Measurements from ENCODE around the gene PEPD.

Gene PEPD

DNA sequence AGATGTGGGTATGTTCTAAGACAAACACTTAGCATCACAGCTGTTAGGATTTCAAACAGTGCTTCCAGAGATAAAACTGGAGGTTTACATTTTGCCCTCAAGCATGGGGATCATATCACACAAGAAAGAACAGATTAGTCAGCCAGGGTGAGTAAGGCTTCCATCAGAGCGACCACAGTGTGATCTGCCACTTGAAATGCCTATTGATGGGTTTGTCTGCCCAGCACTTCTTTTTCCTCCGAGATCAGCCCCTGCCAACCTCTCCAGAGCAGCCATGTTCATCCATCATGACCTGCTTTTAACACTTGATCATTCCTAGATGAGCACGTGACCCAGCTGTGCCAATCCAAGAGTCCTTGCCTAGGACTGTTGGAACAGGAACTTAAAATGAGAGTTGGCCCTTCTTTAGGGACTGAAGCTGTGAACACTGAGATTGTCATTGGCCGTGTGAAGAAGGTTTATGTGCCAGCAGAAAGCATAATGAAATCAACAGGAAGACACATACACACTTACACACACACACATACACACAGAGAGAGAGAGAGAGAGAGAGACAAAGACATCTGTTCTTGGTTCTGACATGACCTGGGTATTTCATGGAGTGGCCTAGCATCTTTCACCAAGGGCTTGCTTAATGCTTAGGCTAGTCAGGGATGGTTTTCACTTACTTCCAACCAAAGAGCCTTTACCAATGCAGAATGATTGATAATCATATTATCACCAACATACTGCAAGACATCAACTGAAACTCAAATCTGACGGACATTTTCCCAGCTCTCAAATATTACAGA is 153.3 kb downstream of the PEPD start:
- H3K9me2 ChIP-seq (replicated peaks; ENCODE audit: insufficient read depth, low read length), result no peaks in the 10 kb centered on the region
- no peak for DNase-seq
- no peaks in the 10 kb centered on the region for H4K20me1 ChIP-seq (ENCODE audit: insufficient read depth, low read length)
- H3K79me2 ChIP-seq (ENCODE audit: low read length), result no peaks in the 10 kb centered on the region
- peaks cover 10% of the 10 kb centered on the region for H3F3A ChIP-seq (ENCODE audit: insufficient read depth, low read length)
- no peak overlapping the region for H3K27ac ChIP-seq (ENCODE audit: low read length)
- no peak overlapping the region for H3K4me2 ChIP-seq (ENCODE audit: low read depth, low read length)
- no peaks in the 10 kb centered on the region for H3K9me3 ChIP-seq (replicated peaks; ENCODE audit: insufficient read depth, low read length)
- H2AFZ ChIP-seq (ENCODE audit: low read length), result no peak overlapping the region
- H3K27me3 ChIP-seq (replicated peaks; ENCODE audit: insufficient read depth, low read length), result peaks cover 25% of the 10 kb centered on the region
- no peak overlapping the region for H3K9ac ChIP-seq (ENCODE audit: low read length)
- H3K4me3 ChIP-seq (ENCODE audit: low read length), result no peak overlapping the region
- no peak for TF ChIP-seq EZH2 (optimal IDR thresholded peaks at IDR 0.05; ENCODE audit: low read depth, low read length)
- TF ChIP-seq EZH2phosphoT487 (IDR thresholded peaks at IDR 0.05; ENCODE audit: low read length), result no peak
- TF ChIP-seq, protein P1, sequence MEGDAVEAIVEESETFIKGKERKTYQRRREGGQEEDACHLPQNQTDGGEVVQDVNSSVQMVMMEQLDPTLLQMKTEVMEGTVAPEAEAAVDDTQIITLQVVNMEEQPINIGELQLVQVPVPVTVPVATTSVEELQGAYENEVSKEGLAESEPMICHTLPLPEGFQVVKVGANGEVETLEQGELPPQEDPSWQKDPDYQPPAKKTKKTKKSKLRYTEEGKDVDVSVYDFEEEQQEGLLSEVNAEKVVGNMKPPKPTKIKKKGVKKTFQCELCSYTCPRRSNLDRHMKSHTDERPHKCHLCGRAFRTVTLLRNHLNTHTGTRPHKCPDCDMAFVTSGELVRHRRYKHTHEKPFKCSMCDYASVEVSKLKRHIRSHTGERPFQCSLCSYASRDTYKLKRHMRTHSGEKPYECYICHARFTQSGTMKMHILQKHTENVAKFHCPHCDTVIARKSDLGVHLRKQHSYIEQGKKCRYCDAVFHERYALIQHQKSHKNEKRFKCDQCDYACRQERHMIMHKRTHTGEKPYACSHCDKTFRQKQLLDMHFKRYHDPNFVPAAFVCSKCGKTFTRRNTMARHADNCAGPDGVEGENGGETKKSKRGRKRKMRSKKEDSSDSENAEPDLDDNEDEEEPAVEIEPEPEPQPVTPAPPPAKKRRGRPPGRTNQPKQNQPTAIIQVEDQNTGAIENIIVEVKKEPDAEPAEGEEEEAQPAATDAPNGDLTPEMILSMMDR (IDR thresholded peaks at IDR 0.05; ENCODE audit: low read length), result no peak
- H3K4me1 ChIP-seq (ENCODE audit: low read length), result no peaks in the 10 kb centered on the region
- no peaks in the 10 kb centered on the region for H3K36me3 ChIP-seq (replicated peaks; ENCODE audit: insufficient read depth, low read length)

DNA sequence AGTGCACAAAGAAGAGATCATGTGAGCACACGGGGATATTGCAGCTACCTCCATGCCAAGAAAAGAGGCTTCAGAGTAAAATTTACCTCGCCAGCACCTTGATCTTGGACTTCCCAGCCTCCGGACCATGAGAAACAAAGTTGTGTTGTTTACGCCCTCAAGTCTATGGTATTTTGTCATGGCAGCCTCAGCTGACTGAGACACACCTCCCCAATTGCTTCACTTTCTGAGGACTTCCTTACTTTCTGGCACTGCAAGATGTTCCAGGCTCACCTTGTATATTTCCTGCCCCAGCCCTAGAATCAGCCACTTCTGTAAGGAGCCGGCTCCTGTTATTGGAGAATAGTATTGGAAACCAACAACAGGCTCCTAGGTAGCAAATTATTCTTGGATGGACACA is 154.7 kb downstream of the PEPD start:
- no peak for DNase-seq
- TF ChIP-seq EZH2phosphoT487 (IDR thresholded peaks at IDR 0.05; ENCODE audit: low read length), result no peak
- TF ChIP-seq, protein P1 (IDR thresholded peaks at IDR 0.05; ENCODE audit: low read length), result no peak
- TF ChIP-seq EZH2 (optimal IDR thresholded peaks at IDR 0.05; ENCODE audit: low read depth, low read length), result no peak
- Histone ChIP-seq H3K27ac (ENCODE audit: low read length) (no peak overlapping the region), H3K36me3 (replicated peaks; ENCODE audit: insufficient read depth, low read length) (no peaks in the 10 kb centered on the region), H2AFZ (ENCODE audit: low read length) (no peak overlapping the region), H3K4me3 (ENCODE audit: low read length) (no peak overlapping the region), H3K79me2 (ENCODE audit: low read length) (no peaks in the 10 kb centered on the region), H3K4me2 (ENCODE audit: low read depth, low read length) (no peak overlapping the region), H3K9me2 (replicated peaks; ENCODE audit: insufficient read depth, low read length) (no peaks in the 10 kb centered on the region), H3F3A (ENCODE audit: insufficient read depth, low read length) (no peaks in the 10 kb centered on the region), H4K20me1 (ENCODE audit: insufficient read depth, low read length) (no peaks in the 10 kb centered on the region), H3K9ac (ENCODE audit: low read length) (no peak overlapping the region), H3K27me3 (replicated peaks; ENCODE audit: insufficient read depth, low read length) (peaks cover 25% of the 10 kb centered on the region), H3K4me1 (ENCODE audit: low read length) (no peaks in the 10 kb centered on the region), H3K9me3 (replicated peaks; ENCODE audit: insufficient read depth, low read length) (no peaks in the 10 kb centered on the region)

DNA sequence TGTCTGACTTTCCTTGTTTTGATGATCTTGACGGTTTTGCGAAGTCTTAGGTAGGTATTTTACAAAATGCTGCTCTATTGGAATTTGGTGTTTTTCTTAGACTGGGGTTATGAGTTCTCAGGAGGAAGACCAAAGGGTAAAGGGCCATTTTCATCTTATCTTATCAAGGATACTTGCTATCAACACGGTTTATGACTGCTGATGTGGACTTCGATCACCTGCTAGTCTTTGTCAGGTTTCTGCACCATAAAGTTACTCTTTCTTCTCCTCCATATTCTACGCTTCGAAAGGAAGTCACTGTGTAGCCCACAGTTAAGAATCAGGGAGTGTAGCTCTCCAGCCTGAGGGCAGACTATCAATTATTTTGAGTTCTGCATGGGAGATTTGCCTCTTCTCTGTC is 155.5 kb downstream of the PEPD start:
- Histone ChIP-seq H3K27ac (ENCODE audit: low read length) (no peak overlapping the region), H3K4me2 (ENCODE audit: low read depth, low read length) (no peak overlapping the region), H3F3A (ENCODE audit: insufficient read depth, low read length) (no peaks in the 10 kb centered on the region), H3K36me3 (replicated peaks; ENCODE audit: insufficient read depth, low read length) (no peaks in the 10 kb centered on the region), H3K4me1 (ENCODE audit: low read length) (no peaks in the 10 kb centered on the region), H3K9me2 (replicated peaks; ENCODE audit: insufficient read depth, low read length) (no peaks in the 10 kb centered on the region), H3K4me3 (ENCODE audit: low read length) (no peak overlapping the region), H2AFZ (ENCODE audit: low read length) (no peak overlapping the region), H4K20me1 (ENCODE audit: insufficient read depth, low read length) (no peaks in the 10 kb centered on the region), H3K9ac (ENCODE audit: low read length) (no peak overlapping the region), H3K79me2 (ENCODE audit: low read length) (no peaks in the 10 kb centered on the region), H3K9me3 (replicated peaks; ENCODE audit: insufficient read depth, low read length) (no peaks in the 10 kb centered on the region), H3K27me3 (replicated peaks; ENCODE audit: insufficient read depth, low read length) (peaks cover 25% of the 10 kb centered on the region)
- DNase-seq, result no peak
- TF ChIP-seq EZH2phosphoT487 (IDR thresholded peaks at IDR 0.05; ENCODE audit: low read length) (no peak), EZH2 (optimal IDR thresholded peaks at IDR 0.05; ENCODE audit: low read depth, low read length) (no peak)
- TF ChIP-seq, protein P1 (IDR thresholded peaks at IDR 0.05; ENCODE audit: low read length), result no peak
